Measurements from ENCODE around the gene SDK2.

Gene SDK2

DNA sequence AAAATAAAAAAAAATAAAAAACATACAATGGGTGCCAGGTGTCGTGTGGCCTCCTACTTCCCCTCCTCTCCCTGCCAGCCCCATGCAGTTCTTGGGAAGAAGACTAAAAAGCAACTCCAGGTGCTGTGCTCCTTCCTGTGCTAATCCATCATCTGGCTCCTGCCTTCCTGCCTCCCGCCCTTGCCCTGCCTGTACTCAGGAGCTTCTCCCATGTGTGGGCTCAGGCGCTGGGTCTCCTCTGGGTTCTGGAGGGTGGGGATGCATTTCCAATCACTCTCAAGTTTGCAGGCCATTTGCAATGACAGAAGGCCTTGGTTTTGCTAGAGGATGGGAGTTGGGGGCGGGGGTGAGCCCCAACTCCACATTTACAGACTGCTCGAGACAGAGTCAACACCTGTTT, 122.9 kb downstream of the SDK2 start:
- Histone ChIP-seq H3K79me2 (ENCODE audit: low read length) (no peaks in the 10 kb centered on the region), H4K20me1 (ENCODE audit: insufficient read depth, low read length) (no peaks in the 10 kb centered on the region), H2AFZ (ENCODE audit: low read length) (no peak overlapping the region), H3K9ac (ENCODE audit: low read length) (no peak overlapping the region), H3K4me2 (ENCODE audit: low read depth, low read length) (no peak overlapping the region), H3K9me2 (replicated peaks; ENCODE audit: insufficient read depth, low read length) (no peaks in the 10 kb centered on the region), H3K4me3 (ENCODE audit: low read length) (no peak overlapping the region), H3K36me3 (replicated peaks; ENCODE audit: insufficient read depth, low read length) (no peaks in the 10 kb centered on the region), H3K27me3 (replicated peaks; ENCODE audit: insufficient read depth, low read length) (peaks cover 93% of the 10 kb centered on the region), H3K4me1 (ENCODE audit: low read length) (no peaks in the 10 kb centered on the region), H3F3A (ENCODE audit: insufficient read depth, low read length) (no peaks in the 10 kb centered on the region), H3K9me3 (replicated peaks; ENCODE audit: insufficient read depth, low read length) (no peaks in the 10 kb centered on the region), H3K27ac (ENCODE audit: low read length) (no peak overlapping the region)
- no peak for DNase-seq
- TF ChIP-seq, protein P1, sequence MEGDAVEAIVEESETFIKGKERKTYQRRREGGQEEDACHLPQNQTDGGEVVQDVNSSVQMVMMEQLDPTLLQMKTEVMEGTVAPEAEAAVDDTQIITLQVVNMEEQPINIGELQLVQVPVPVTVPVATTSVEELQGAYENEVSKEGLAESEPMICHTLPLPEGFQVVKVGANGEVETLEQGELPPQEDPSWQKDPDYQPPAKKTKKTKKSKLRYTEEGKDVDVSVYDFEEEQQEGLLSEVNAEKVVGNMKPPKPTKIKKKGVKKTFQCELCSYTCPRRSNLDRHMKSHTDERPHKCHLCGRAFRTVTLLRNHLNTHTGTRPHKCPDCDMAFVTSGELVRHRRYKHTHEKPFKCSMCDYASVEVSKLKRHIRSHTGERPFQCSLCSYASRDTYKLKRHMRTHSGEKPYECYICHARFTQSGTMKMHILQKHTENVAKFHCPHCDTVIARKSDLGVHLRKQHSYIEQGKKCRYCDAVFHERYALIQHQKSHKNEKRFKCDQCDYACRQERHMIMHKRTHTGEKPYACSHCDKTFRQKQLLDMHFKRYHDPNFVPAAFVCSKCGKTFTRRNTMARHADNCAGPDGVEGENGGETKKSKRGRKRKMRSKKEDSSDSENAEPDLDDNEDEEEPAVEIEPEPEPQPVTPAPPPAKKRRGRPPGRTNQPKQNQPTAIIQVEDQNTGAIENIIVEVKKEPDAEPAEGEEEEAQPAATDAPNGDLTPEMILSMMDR (IDR thresholded peaks at IDR 0.05; ENCODE audit: low read length): no peak

DNA sequence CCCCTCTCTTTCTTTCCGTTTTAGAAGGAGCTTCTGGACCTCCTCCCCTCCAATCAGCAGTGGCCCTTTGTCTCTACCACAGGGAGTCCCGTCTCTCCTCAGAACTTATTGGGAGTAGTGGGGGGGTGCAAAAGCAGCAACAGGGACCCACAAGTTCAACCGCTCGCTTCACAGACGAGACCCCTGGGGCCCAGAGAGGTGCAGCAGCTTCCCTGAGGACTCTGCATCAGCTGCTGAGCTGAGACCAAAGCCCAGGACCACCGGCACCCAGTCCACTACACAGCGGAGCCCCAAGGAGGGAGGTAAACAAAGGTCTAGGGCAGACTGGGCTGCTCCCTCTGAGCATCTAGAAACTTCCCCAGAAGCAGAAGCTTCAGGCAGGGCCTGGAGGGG, 123.9 kb downstream of the SDK2 start:
- no peak overlapping the region for H3K4me2 ChIP-seq (ENCODE audit: low read depth, low read length)
- H4K20me1 ChIP-seq (ENCODE audit: insufficient read depth, low read length): no peaks in the 10 kb centered on the region
- H3K4me3 ChIP-seq (ENCODE audit: low read length): no peak overlapping the region
- peaks cover 93% of the 10 kb centered on the region for H3K27me3 ChIP-seq (replicated peaks; ENCODE audit: insufficient read depth, low read length)
- H3K9ac ChIP-seq (ENCODE audit: low read length): no peak overlapping the region
- H3K9me2 ChIP-seq (replicated peaks; ENCODE audit: insufficient read depth, low read length): no peaks in the 10 kb centered on the region
- no peak overlapping the region for H3K27ac ChIP-seq (ENCODE audit: low read length)
- H3K4me1 ChIP-seq (ENCODE audit: low read length): no peaks in the 10 kb centered on the region
- H2AFZ ChIP-seq (ENCODE audit: low read length): no peak overlapping the region
- no peaks in the 10 kb centered on the region for H3K36me3 ChIP-seq (replicated peaks; ENCODE audit: insufficient read depth, low read length)
- no peaks in the 10 kb centered on the region for H3F3A ChIP-seq (ENCODE audit: insufficient read depth, low read length)
- H3K9me3 ChIP-seq (replicated peaks; ENCODE audit: insufficient read depth, low read length): no peaks in the 10 kb centered on the region
- no peaks in the 10 kb centered on the region for H3K79me2 ChIP-seq (ENCODE audit: low read length)
- DNase-seq: no peak
- TF ChIP-seq EZH2 (optimal IDR thresholded peaks at IDR 0.05; ENCODE audit: low read depth, low read length): no peak

DNA sequence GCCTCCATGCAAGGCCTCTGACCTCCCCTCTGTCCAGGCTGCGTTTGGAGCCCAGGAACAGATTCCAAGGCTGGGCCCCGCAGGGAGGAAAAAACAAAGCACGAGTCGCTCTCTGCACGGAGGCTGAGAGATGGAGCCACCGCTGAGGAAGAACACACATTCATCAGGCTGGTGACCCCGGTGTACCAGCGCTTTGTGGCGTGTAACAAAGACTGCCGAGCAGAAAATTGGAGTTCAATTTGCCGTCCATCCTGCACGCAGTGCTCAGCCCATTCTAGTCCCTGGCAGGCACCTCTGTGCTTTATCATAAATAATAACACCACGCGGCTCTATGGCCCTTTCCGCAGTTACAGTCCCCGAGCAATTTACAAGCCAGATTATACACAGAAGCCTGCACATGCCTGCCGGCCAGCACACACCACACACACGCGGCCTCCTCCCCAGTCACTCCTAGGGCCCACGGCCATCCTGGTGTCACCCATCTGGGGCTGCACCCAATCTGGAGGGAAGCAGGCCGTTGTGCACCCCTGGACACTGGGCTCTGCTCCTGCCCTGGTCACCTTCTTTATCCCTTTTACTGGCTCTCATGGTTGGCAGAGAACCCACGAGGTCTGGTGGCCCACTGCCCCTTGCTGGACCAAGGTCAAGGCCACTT, 124.4 kb downstream of the SDK2 start:
- H3K9ac ChIP-seq (ENCODE audit: low read length): no peak overlapping the region
- no peaks in the 10 kb centered on the region for H3F3A ChIP-seq (ENCODE audit: insufficient read depth, low read length)
- no peaks in the 10 kb centered on the region for H4K20me1 ChIP-seq (ENCODE audit: insufficient read depth, low read length)
- H3K9me2 ChIP-seq (replicated peaks; ENCODE audit: insufficient read depth, low read length): no peaks in the 10 kb centered on the region
- H3K36me3 ChIP-seq (replicated peaks; ENCODE audit: insufficient read depth, low read length): no peaks in the 10 kb centered on the region
- no peak for TF ChIP-seq EZH2phosphoT487 (IDR thresholded peaks at IDR 0.05; ENCODE audit: low read length)
- TF ChIP-seq, protein P1 (IDR thresholded peaks at IDR 0.05; ENCODE audit: low read length): no peak
- TF ChIP-seq EZH2 (optimal IDR thresholded peaks at IDR 0.05; ENCODE audit: low read depth, low read length): no peak
- no peaks in the 10 kb centered on the region for H3K9me3 ChIP-seq (replicated peaks; ENCODE audit: insufficient read depth, low read length)
- no peak overlapping the region for H3K4me2 ChIP-seq (ENCODE audit: low read depth, low read length)
- no peak overlapping the region for H2AFZ ChIP-seq (ENCODE audit: low read length)
- no peak for DNase-seq
- H3K27ac ChIP-seq (ENCODE audit: low read length): no peak overlapping the region
- no peaks in the 10 kb centered on the region for H3K79me2 ChIP-seq (ENCODE audit: low read length)
- H3K4me1 ChIP-seq (ENCODE audit: low read length): no peaks in the 10 kb centered on the region
- H3K4me3 ChIP-seq (ENCODE audit: low read length): no peak overlapping the region
- H3K27me3 ChIP-seq (replicated peaks; ENCODE audit: insufficient read depth, low read length): peaks cover 95% of the 10 kb centered on the region

DNA sequence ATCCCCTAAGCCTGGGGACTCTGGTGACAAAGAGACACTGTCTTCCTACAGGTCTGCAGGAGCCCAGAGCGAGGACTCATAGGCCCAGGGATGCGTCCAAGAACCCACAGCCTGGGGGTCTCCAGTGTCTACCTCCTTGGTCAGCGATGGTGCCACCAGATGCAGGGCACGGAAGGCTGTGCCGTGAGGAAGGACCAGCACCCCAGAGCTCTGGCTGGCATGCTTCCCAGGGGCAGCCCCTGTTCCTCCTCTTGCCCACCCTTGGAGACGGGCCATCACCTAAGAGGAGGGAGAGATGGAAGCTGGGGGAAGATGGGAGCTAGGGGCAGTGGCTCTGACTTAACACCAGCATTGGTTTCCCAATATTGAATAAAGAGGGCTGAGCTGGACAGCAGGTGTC, 125.2 kb downstream of the SDK2 start:
- Histone ChIP-seq H3K27me3 (replicated peaks; ENCODE audit: insufficient read depth, low read length) (peaks cover 96% of the 10 kb centered on the region), H3K9me2 (replicated peaks; ENCODE audit: insufficient read depth, low read length) (no peaks in the 10 kb centered on the region), H4K20me1 (ENCODE audit: insufficient read depth, low read length) (no peaks in the 10 kb centered on the region), H3F3A (ENCODE audit: insufficient read depth, low read length) (no peaks in the 10 kb centered on the region), H3K4me2 (ENCODE audit: low read depth, low read length) (no peak overlapping the region), H3K36me3 (replicated peaks; ENCODE audit: insufficient read depth, low read length) (no peaks in the 10 kb centered on the region), H3K9me3 (replicated peaks; ENCODE audit: insufficient read depth, low read length) (no peaks in the 10 kb centered on the region), H3K9ac (ENCODE audit: low read length) (no peak overlapping the region), H3K4me3 (ENCODE audit: low read length) (no peak overlapping the region), H2AFZ (ENCODE audit: low read length) (no peak overlapping the region), H3K79me2 (ENCODE audit: low read length) (no peaks in the 10 kb centered on the region), H3K4me1 (ENCODE audit: low read length) (no peaks in the 10 kb centered on the region), H3K27ac (ENCODE audit: low read length) (no peak overlapping the region)
- TF ChIP-seq, protein P1 (IDR thresholded peaks at IDR 0.05; ENCODE audit: low read length): no peak
- no peak for TF ChIP-seq EZH2phosphoT487 (IDR thresholded peaks at IDR 0.05; ENCODE audit: low read length)
- TF ChIP-seq EZH2 (optimal IDR thresholded peaks at IDR 0.05; ENCODE audit: low read depth, low read length): no peak
- no peak for DNase-seq

Measured in MM.1S (cell line).